VCaP (cell line): ENCODE results near the gene KANSL1.
A peak's percentile ranks its signal among the peaks of the same experiment; 100 is the strongest.

Experiments used
- H3K27ac ChIP-seq: fragments of 450-650 bp; 2 replicates; pipeline ENCODE4 v1.5.1; 2017
- TF ChIP-seq, protein P1 (sequence below): fragments of 450-650 bp; conservative IDR thresholded peaks from 2 replicates; pipeline ENCODE4 v1.5.1; 2017; ENCODE audit warnings: mild to moderate bottlenecking, moderate library complexity

Gene KANSL1

DNA sequence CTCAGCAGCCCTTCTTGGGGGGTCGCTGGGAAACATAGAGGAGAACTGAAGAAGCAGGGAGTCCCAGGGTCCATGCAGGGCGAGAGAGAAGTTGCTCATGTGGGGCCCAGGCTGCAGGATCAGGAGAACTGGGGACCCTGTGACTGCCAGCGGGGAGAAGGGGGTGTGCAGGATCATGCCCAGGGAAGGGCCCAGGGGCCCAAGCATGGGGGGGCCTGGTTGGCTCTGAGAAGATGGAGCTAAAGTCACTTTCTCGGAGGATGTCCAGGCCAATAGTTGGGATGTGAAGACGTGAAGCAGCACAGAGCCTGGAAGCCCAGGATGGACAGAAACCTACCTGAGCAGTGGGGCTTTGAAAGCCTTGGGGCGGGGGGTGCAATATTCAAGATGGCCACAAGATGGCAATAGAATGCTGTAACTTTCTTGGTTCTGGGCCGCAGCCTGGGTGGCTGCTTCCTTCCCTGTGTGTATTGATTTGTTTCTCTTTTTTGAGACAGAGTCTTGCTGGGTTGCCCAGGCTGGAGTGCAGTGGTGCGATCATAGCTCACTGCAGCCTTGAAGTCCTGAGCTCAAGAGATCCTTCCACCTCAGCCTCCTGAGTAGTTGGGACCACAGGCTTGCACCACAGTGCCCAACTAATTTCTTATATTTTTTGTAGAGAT, 190.8 kb downstream of the KANSL1 start:
- TF ChIP-seq, protein P1, sequence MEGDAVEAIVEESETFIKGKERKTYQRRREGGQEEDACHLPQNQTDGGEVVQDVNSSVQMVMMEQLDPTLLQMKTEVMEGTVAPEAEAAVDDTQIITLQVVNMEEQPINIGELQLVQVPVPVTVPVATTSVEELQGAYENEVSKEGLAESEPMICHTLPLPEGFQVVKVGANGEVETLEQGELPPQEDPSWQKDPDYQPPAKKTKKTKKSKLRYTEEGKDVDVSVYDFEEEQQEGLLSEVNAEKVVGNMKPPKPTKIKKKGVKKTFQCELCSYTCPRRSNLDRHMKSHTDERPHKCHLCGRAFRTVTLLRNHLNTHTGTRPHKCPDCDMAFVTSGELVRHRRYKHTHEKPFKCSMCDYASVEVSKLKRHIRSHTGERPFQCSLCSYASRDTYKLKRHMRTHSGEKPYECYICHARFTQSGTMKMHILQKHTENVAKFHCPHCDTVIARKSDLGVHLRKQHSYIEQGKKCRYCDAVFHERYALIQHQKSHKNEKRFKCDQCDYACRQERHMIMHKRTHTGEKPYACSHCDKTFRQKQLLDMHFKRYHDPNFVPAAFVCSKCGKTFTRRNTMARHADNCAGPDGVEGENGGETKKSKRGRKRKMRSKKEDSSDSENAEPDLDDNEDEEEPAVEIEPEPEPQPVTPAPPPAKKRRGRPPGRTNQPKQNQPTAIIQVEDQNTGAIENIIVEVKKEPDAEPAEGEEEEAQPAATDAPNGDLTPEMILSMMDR: peak; percentile 94
- H3K27ac ChIP-seq: peak overlapping the region; percentile 97

DNA sequence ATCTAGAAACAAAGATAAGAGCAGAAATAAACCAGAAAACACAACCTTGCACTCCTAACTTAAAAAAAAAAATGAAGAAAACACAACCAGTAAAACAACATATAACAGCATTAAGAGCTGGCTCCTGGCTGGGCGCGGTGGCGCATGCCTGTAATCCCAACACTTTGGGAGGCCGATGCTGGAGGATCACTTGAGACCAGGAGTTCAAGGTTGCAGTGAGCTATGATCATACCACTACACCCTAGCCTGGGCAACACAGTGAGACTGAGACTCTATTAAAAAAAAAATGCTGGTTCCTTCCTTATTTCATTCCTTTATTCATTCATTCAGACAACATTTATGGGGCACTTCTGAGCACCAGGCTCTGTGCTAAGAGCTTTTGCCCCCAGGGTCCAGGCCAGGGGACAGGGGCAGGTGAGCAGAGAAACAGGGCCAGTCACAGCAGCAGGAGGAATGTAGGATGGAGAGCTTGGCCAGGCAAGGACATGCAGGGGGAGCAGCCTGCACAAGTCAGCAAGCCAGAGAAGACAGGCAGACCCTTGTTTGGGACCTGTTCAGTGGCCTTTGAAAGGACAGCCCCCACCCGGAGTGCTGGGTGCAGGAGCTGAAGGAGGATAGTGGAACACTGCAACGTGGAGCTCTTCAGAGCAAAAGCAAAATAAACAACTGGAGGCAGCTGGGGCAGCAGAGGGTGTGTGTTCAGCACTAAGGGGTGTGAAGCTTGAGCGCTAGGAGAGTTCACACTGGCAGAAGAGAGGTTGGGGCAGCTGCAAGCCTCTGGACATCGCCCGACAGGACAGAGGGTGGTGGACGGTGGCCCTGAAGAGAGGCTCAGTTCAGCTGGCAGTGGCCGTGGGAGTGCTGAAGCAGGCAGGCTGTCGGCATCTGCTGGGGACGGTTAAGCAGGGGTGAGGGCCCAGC, 191.6 kb downstream of the KANSL1 start:
- peak overlapping the region; percentile 97 for H3K27ac ChIP-seq
- TF ChIP-seq, protein P1: no peak

DNA sequence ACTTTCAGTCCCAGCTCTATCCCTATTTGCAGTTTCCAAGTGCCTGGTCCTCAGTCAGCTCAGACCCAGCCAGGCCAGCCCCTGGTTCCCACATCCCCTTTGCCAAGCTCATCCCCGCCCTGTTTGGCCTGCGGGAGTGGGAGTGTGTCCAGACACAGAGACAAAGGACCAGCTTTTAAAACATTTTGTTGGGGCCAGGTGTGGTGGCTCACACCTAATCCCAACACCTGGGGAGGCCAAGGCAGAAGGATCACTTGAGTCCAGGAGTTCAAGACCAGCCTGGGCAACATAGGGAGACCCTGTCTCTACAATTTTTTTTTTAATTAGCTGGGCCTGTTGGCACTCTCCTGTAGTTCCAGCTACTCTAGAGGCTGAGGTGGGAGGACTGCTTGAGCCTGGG, 192.5 kb downstream of the KANSL1 start:
- no peak overlapping the region; the same call in 1 of the 2 replicates for H3K27ac ChIP-seq

DNA sequence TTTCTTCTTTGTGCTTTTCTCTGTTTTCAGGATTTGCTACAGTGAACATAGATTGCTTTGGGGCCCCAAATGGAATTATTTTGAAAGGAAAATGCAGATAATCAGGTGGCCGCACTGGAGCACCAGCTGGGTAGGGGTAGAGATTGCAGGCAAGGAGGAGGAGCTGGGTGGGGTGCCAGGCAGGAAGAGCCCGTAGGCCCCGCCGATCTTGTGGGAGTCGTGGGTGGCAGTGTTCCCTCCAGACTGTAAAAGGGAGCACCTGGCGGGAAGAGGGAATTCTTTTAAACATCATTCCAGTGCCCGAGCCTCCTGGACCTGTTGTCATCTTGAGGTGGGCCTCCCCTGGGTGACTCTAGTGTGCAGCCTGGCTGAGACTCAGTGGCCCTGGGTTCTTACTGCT, 192.9 kb downstream of the KANSL1 start:
- TF ChIP-seq, protein P1: no peak
- no peak overlapping the region; the same call in 1 of the 2 replicates for H3K27ac ChIP-seq

More for the DNA sequence above, 192.5 kb downstream of the KANSL1 start:
- TF ChIP-seq, protein P1: no peak

DNA sequence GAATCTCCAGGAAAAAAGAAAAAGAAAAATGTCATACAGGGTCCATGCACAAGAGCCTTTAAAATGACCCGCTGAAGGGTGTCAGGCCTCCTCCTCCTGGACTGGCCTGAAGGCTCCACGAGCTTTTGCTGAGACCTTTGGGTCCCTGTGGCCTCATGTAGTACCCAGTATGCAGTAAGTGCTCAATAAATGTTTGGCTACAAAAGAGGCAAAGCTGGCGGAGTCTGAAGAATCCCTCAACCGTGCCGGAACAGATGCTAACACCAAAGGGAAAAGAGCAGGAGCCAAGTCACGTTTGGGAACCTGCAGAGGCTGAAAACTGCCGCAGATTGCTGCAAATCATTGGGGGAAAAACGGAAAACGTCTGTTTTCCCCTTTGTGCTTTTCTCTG, 193.3 kb downstream of the KANSL1 start:
- TF ChIP-seq, protein P1: no peak
- H3K27ac ChIP-seq: no peak overlapping the region

DNA sequence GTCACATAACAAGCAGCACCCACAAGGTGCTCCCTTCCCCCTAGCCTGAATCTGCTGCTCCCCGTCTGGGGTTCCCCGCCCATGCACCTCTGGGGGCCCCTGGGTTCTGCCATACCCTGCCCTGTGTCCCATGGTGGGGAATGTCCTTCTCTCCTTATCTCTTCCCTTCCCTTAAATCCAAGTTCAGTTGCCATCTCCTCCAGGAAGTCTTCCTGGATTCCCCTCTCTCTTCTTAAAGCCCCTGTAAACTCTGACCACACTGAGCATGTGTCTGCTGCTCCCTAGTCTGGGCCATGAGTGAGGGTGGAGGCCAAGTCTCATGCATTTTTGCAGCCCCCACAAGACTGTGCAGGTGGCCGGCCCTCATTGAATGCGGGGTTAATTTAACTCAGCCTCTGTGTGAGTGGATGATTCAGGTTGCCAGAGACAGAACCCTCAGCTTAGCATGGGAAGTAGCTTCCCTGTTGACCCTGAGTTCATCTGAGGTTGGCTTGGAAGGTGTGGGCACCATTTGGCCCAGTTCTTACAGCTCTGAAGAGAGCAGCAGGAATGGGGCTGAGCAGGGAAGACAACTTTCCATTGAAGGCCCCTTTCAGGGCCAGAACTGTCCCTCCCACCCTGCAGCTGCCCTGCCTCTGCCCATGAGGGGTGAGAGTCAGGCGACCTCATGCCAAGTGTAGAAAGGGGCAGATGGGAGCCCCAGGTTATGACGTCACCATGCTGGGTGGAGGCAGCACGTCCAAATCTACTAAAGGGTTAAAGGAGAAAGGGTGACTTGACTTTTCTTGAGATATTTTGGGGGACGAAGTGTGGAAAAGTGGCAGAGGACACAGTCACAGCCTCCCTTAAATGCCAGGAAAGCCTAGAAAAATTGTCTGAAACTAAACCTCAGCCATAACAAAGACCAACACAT, 194.0 kb downstream of the KANSL1 start, which contains the start of gene STH:
Gene STH, plus strand, starts transcription at position 264 of the 913 bp plus-strand sequence. Its CDS starts 30 bp downstream, at position 294.
- TF ChIP-seq, protein P1: no peak
- H3K27ac ChIP-seq: no peak within 1 kb of the TSS
